ENCODE results near the gene AREL1. TPM values are rescaled to one million over a fixed set of nuclear protein-coding genes. Genes with fewer than 3 reads are reported as not detected.
A peak's percentile ranks its signal among the peaks of the same experiment; 100 is the strongest.

AREL1 gene
- total RNA-seq, 1 experiment from 2014 or later = 27.7 TPM

GRCh38 chr14:74652541-74652940 is 60.3 kb downstream of the AREL1 start:
- POLR2A ChIA-PET = interaction anchor here (0.7 to 1.6 kb wide), 3 partner anchors 34 to 60 kb away, joined by 3 to 4 read pairs (median 4); partner anchors contain the start of genes AREL1 and FCF1
- CTCF ChIA-PET = interaction anchor here (0.7 to 2.9 kb wide), 4 partner anchors 37 to 80 kb away, joined by 3 to 13 read pairs (median 4); partner anchors contain the start of gene LTBP2
- peak; percentile 56 for DNase-seq (ENCODE audit: unreplicated experiment)

GRCh38 chr14:74650927-74651686 is 61.8 kb downstream of the AREL1 start:
- no peaks in the 10 kb centered on the region for H3K27me3 Mint-ChIP-seq (ENCODE audit: insufficient read depth, unreplicated experiment)
- no peak for DNase-seq (ENCODE audit: unreplicated experiment)
- TF ChIP-seq CTCF (IDR thresholded peaks at IDR 0.05; ENCODE audit: unreplicated experiment) = no peak
- no peak overlapping the region for H3K27ac Mint-ChIP-seq (ENCODE audit: low read depth, unreplicated experiment)
- no peaks in the 10 kb centered on the region for H3K9me3 Mint-ChIP-seq (ENCODE audit: unreplicated experiment)
- no peak overlapping the region for H3K4me3 Mint-ChIP-seq (ENCODE audit: unreplicated experiment)
- ChIA-PET POLR2A (interaction anchor here (1.6 kb wide), 1 partner anchor 62 kb away, joined by 4 read pairs; the partner anchor contains the start of genes AREL1 and FCF1), CTCF (interaction anchor here (0.6 to 1.5 kb wide), 3 partner anchors 35 to 201 kb away, joined by 3 to 4 read pairs (median 3); no protein-coding TSS in a partner anchor)
- peaks cover 39% of the 10 kb centered on the region for H3K4me1 Mint-ChIP-seq (ENCODE audit: insufficient read depth, unreplicated experiment)
- intact Hi-C loops (cut with micrococcal nuclease) = no loop called here
- no TSS peak for BruUV-seq (replicated peaks)
- H3K36me3 Mint-ChIP-seq (ENCODE audit: insufficient read depth, unreplicated experiment) = peaks cover 11% of the 10 kb centered on the region

More at GRCh38 chr14:74652541-74652940, 60.3 kb downstream of the AREL1 start:
- Mint-ChIP-seq H3K9me3 (ENCODE audit: unreplicated experiment) (no peaks in the 10 kb centered on the region), H3K36me3 (ENCODE audit: insufficient read depth, unreplicated experiment) (peaks cover 7% of the 10 kb centered on the region), H3K27me3 (ENCODE audit: insufficient read depth, unreplicated experiment) (no peaks in the 10 kb centered on the region), H3K27ac (ENCODE audit: low read depth, unreplicated experiment) (no peak overlapping the region), H3K4me1 (ENCODE audit: insufficient read depth, unreplicated experiment) (peaks cover 48% of the 10 kb centered on the region), H3K4me3 (ENCODE audit: unreplicated experiment) (no peak overlapping the region)
- intact Hi-C loops (cut with micrococcal nuclease) = no loop called here
- no TSS peak for BruUV-seq (replicated peaks)
- no peak for TF ChIP-seq CTCF (IDR thresholded peaks at IDR 0.05; ENCODE audit: unreplicated experiment)

- no peak for TF ChIP-seq CTCF (IDR thresholded peaks at IDR 0.05; ENCODE audit: unreplicated experiment)
- Mint-ChIP-seq H3K27me3 (ENCODE audit: insufficient read depth, unreplicated experiment) (no peaks in the 10 kb centered on the region), H3K27ac (ENCODE audit: low read depth, unreplicated experiment) (no peak overlapping the region), H3K9me3 (ENCODE audit: unreplicated experiment) (no peaks in the 10 kb centered on the region), H3K4me1 (ENCODE audit: insufficient read depth, unreplicated experiment) (peaks cover 26% of the 10 kb centered on the region), H3K4me3 (ENCODE audit: unreplicated experiment) (no peak overlapping the region), H3K36me3 (ENCODE audit: insufficient read depth, unreplicated experiment) (peaks cover 18% of the 10 kb centered on the region)
- no TSS peak for BruUV-seq (replicated peaks)
- DNase-seq (ENCODE audit: unreplicated experiment) = peak; percentile 34
- POLR2A ChIA-PET = interaction anchor here (0.7 to 1.5 kb wide), 3 partner anchors 15 to 209 kb away, joined by 3 to 6 read pairs (median 3); no protein-coding TSS in a partner anchor
- intact Hi-C loops (cut with micrococcal nuclease) = no loop called here
- CTCF ChIA-PET = interaction anchor here (1.5 kb wide), 1 partner anchor 41 kb away, joined by 9 read pairs; no protein-coding TSS in a partner anchor
These were observed 63.2 kb downstream of the AREL1 start for GRCh38 chr14:74649673-74650072.

GRCh38 chr14:74649167-74649566 is 63.7 kb downstream of the AREL1 start:
- BruUV-seq (replicated peaks) = no TSS peak
- peaks cover 18% of the 10 kb centered on the region for H3K36me3 Mint-ChIP-seq (ENCODE audit: insufficient read depth, unreplicated experiment)
- intact Hi-C loops (cut with micrococcal nuclease) = no loop called here
- H3K4me3 Mint-ChIP-seq (ENCODE audit: unreplicated experiment) = no peak overlapping the region
- no peaks in the 10 kb centered on the region for H3K9me3 Mint-ChIP-seq (ENCODE audit: unreplicated experiment)
- ChIA-PET CTCF (interaction anchor here (0.8 to 1.5 kb wide), 3 partner anchors 33 to 76 kb away, joined by 5 to 9 read pairs (median 6); no protein-coding TSS in a partner anchor), POLR2A (interaction anchor here (1.3 to 1.5 kb wide), 3 partner anchors 10 to 31 kb away, joined by 3 to 6 read pairs (median 6); no protein-coding TSS in a partner anchor)
- DNase-seq (ENCODE audit: unreplicated experiment) = no peak
- H3K27ac Mint-ChIP-seq (ENCODE audit: low read depth, unreplicated experiment) = no peak overlapping the region
- H3K27me3 Mint-ChIP-seq (ENCODE audit: insufficient read depth, unreplicated experiment) = no peaks in the 10 kb centered on the region
- peaks cover 26% of the 10 kb centered on the region for H3K4me1 Mint-ChIP-seq (ENCODE audit: insufficient read depth, unreplicated experiment)
- TF ChIP-seq CTCF (IDR thresholded peaks at IDR 0.05; ENCODE audit: unreplicated experiment) = no peak

Data from MCF 10A (cell line).